Bone marrow (tissue), 2 donors: ENCODE results near the gene SLC25A43.
"Not testable (repeated sequence)": the region's sequence is repeated elsewhere in the genome, so short reads cannot be mapped to it uniquely, and the experiment has no call there.

Experiments
- DNase-seq, 2 donors: peaks; one replicate each; lab custom pipeline; 2025; lab: John Stamatoyannopoulos, UW

The SLC25A43 gene

DNA sequence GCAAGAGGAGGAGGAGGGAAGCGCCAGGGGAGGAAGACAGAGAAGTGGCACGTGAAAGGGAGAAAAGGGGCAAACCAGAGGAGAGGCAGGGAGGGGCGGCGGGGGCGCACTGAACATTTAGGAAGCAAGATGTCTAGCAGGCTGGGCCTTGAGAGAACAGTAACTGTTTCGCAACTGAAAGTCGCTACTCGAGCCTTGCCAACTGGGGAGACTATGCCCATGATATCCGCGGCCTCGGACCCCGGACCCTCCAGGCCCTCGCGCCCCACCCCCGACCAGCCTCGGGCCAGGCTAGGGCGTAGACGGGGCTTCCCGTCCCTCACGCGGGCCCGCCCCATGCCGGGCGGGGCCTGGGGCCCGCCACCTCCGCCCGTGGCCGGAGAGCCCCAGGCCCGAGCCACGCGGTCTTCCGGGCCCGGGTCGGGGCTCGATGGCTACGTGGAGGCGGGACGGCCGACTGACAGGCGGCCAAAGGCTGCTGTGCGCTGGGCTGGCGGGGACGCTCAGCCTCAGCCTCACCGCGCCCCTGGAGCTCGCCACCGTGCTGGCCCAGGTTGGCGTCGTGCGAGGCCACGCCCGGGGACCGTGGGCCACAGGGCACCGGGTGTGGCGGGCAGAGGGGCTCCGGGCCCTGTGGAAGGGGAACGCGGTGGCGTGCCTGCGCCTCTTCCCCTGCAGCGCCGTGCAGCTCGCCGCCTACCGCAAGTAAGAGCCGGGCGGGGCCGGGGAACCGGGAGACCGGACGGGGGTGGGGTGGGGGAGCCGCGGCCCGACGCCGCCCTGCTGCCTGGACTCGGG is at the start of gene SLC25A43:
Gene SLC25A43, plus strand, starts transcription at position 363 of the 798 bp plus-strand sequence. Its CDS starts 68 bp downstream, at position 431.
- DNase-seq: peak in 1 of 2 donors; percentile 5

DNA sequence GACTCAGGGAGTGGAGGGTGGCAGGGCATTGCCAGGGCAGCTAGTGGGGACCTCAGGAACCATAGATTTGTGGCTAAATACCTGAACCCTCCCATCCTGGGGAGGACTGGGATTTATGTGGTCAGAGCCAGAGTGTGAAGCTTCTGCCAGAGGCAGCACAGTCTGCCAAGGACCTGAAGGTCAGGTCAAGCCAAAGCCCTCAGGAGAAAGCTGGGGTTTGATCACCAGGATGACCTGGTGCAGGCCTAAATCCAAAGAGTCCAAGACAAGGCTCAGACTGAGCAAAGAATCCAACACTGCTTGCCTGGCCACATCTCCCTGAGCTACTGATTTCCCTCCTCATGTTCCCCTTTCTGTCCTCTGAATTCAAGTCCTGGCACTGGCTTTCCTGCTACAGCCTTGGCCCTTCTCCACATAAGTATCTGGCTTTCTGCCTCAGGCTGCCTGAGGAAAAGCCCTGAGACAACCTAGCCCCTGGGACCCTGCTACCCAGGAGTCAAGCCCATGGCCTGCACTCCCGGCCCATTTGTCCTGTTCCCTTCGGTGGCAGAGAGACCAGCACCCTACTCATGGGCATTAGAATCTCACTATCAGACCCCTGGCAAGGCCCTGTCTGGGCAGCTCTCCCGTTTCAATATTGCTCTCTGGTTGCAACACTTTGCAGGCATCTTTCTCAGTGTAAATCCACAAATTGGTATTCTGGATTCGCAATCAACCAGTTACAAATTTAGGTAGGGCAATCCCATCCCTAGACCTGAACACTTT is 39.3 kb upstream of the SLC25A43 start:
- no peak for DNase-seq

DNA sequence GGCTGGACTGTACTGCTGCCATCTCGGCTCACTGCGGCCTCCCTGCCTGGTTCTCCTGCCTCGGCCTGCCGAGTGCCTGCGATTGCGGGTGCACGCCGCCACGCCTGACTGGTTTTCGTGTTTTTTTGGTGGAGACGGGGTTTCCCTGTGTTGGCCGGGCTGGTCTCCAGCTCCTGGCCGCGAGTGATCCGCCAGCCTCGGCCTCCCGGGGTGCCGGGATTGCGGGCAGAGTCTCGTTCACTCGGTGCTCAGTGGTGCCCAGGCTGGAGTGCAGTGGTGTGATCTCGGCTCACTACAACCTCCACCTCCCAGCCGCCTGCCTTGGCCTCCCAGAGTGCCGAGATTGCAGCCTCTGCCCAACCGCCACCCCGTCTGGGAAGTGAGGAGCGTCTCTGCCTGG is 37.7 kb upstream of the SLC25A43 start:
- not testable (repeated sequence) for DNase-seq

GRCh38 chrX:119362074-119362473 is 37.1 kb upstream of the SLC25A43 start:
- not testable (repeated sequence) for DNase-seq

DNA sequence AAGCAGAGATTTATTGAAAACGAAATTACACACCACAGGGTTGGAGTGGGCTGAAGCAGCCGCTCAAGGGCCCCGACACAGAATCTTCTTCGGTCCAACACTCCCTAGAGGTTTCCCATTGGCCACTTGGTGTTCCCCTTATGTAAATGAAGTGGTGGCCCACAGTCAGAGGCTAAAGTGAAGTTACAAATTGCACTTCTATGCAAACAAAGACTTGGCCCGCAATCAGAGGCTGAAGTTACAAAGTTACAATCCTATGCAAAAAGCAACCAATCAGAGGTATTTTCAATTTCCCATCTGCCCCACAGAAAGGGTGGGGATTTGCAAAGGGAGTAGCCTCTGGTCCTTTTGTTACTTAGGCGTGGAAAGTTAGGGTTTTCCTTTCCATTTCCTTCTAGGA is 35.7 kb upstream of the SLC25A43 start:
- no peak for DNase-seq

DNA sequence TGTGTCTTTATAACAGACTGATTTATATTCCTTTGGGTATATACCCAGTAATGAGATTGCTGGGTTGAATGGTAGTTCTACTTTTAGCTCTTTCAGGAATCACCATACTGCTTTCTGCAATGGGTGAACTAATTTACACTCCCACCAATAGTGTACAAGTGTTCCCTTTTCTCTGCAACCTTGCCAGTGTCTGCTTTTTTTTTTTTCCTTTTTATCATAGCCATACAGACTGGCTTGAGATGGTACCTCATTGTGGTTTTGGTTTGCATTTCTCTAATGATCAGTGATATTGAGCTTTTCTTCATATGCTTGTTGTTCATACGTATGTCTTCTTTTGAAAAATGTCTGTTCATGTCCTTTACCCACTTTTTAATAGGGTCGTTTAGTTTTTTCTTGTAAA is 27.3 kb upstream of the SLC25A43 start:
- not testable (repeated sequence) for DNase-seq

- no peak for DNase-seq
Observed at GRCh38 chrX:119374736-119375135, 24.4 kb upstream of the SLC25A43 start.

DNA sequence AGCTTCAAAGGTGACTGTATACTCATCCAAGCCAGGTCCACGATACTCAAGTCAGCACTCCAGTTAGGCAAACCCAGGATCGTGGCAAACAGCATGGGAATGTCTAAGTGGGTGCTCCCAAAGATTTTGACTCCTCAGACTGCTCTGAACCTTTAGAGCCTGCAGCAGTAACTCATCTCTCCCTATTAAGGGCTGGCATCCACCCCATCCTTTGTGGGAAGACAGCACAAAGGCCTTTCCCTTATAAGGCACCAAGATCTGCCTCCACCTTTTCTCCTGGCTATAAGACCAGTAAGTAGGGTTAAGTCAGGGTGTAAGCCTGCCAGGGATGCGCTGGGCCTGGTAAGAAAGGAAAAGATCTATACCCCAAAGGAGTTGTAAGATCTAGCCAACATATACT is 23.6 kb upstream of the SLC25A43 start:
- no peak for DNase-seq

GRCh38 chrX:119376312-119376711 is 22.8 kb upstream of the SLC25A43 start:
- DNase-seq: no peak

- no peak for DNase-seq
Observed at GRCh38 chrX:119381349-119381944, 17.7 kb upstream of the SLC25A43 start.

DNA sequence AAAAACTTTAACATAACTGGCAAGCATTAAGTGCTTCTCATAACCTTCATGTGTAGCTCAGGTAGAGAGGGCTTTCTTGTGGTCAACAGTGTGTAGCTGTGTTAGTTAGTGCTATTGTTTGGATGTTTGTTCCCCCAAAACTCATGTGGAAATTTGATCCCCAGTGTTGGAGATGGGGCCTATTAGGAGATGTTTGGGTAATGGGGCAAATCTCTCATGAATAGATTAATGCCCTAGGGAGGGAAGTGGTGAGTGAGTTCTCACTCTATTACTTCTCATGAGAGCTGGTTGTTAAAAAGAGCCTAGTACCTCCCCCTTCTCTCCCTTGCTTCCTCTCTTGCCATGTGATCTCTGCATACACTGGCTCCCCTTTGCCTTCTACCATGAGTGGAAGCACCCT is 16.5 kb upstream of the SLC25A43 start:
- DNase-seq: no peak

GRCh38 chrX:119386685-119387084 is 12.5 kb upstream of the SLC25A43 start:
- not testable (repeated sequence) for DNase-seq

DNA sequence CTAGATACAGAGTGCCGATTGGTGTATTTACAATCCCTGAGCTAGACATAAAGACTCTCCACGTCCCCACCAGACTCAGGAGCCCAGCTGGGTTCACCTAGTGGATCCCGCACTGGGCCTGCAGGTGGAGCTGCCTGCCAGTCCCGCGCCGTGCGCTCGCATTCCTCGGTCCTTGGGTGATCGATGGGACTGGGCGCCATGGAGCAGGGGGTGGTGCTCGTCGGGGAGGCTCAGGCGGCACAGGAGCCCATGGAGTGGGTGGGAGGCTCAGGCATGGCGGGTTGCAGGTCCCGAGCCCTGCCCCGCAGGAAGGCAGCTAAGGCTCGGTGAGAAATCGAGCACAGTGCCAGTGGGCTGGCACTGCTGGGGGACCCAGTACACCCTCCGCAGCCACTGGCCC is 11.7 kb upstream of the SLC25A43 start:
- DNase-seq: not testable (repeated sequence)

DNA sequence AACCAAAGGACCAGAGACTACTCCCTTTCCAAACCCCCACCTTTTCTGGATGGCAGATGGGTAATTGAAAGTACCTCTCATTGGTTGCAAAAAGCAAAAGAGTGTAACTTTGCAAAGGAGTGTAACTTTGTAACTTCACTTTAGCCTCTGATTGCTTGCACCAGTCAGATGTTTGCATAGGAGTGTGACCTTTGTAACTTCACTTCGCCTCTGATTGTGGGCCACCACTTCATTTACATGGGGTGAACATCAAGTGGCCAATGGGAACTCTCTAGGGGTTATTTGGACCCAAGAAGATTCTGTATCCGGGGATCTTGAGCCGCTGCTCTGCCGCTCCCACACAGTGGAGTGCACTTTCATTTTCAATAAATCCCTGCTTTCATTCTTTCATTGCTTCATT is 9.9 kb upstream of the SLC25A43 start:
- DNase-seq: no peak

- DNase-seq: no peak
Observed at GRCh38 chrX:119389871-119390501, 9.2 kb upstream of the SLC25A43 start.

- DNase-seq: no peak
Observed at GRCh38 chrX:119391279-119391678, 7.9 kb upstream of the SLC25A43 start.

DNA sequence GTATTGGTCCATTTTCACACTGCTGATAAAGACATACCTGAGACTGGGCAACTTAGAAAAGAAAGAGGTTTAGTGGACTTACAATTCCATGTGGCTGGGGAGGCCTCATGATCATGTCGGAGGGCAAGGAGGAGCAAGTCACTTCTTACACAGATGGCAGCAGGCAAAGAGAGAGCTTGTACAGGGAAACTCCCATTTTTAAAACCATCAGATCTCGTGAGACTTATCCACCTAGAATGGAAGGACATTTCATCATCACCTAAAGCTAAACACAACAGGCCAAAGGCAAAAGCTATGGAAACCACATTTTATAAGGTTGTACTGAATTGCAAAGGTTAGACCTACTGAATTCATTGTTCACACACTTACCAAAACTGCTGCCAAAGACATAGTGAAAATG is 6.0 kb upstream of the SLC25A43 start:
- DNase-seq: no peak

GRCh38 chrX:119398587-119398973 is 556 bp upstream of the SLC25A43 start:
- no peak for DNase-seq

- peak in 1 of 2 donors; percentile 10 for DNase-seq
Observed at GRCh38 chrX:119399772-119400101, 601 bp downstream of the SLC25A43 start.

DNA sequence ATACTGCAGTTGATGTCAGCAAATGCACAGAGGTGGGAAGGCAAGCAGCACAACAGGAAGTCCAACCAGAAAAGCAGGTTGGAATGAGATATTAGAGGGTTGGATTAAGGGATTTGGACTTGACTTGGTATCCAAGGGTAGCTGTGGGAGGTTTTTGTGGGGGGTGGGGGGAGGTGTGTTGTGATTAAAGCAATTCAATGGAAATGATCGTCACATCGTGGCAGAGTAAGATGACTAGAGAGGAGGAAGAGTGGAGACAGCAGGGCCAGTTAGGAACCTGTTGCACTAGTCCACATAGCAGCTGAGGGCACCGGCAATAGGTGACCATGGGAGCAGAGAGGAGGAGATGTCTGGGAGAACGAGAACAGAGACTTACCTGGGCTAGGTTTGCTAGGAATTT is 2.4 kb downstream of the SLC25A43 start:
- no peak for DNase-seq

DNA sequence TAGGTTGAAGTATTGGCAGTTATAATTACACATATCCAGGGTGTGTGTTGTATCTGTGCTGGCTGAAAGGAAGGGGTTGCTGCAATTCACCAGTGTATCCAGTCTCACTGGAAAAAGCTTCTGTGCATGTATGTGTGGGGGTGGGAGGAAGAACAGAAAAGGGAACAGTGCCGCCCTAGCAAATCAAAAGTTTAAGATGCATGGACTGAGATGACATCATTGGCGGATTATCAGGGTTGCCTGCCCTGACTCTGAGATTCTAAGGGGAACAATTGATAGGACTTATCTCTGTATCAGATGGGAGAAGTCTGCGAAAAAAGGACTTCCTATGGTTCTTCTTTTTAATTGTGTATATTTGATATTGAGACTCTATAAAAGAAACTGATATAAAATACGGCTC is 3.5 kb downstream of the SLC25A43 start:
- no peak for DNase-seq

- DNase-seq: no peak
Observed at GRCh38 chrX:119406776-119407175, 7.6 kb downstream of the SLC25A43 start.

DNA sequence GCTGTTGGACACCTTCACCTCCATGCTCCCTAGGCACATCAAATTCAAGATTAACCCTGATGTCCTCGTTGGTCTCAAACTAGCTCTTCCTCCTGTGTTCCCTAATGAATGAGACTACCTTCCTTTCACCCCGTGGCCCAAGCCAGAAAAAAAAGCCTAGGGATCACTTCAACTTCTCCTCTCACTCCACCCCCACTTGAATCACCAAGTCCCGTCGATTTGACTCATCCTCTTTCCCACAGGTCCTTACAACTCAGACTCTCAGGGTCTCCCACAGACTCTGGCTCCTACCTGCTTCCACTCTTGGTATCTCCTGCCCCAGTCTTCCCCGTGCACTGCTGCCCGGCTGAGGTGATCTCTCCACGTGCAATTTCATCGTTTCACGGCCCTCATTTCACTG is 8.5 kb downstream of the SLC25A43 start:
- DNase-seq: no peak
